ENCODE data around the gene FBXW7. TPM values are rescaled to one million over a fixed set of nuclear protein-coding genes. Genes with fewer than 3 reads are reported as not detected.

FBXW7 gene
- total RNA-seq, 4 donors from 2014 or later = 63.1 to 97.6 (median 70.7) TPM

DNA sequence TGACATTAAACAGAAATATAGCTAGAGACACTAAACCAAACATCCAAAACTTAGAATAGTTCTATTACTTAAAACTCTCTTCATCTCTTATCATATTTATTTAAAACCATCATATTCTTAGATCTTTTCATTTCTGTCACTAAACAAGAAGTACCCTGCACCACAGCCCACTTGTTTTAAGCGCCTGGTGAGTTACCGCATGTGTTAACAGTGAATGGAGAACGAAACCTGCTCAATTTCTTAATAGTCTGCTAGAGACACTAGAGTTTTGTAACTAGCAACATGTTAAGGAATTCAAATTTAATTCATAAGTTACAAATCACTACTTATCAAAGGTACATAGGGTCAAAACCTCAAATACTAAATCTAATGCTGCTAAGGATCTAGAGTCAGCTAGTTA is 111.5 kb downstream of the FBXW7 start:
- Histone ChIP-seq H3K27me3 (no peaks in the 10 kb centered on the region), H3K36me3 (no peaks in the 10 kb centered on the region), H3K9me3 (no peaks in the 10 kb centered on the region), H3K4me1 (no peaks in the 10 kb centered on the region), H3K4me3 (no peak overlapping the region), H3K27ac (replicated peaks in 1 of 4) (no peak overlapping the region)
- 95% methylated on average over 3 of the region's 3 CpGs for WGBS
- no peak for DNase-seq (ENCODE audit: extremely low spot score)
- intact Hi-C loops (cut with DNase I) = no loop called here
- TF ChIP-seq, protein P1, sequence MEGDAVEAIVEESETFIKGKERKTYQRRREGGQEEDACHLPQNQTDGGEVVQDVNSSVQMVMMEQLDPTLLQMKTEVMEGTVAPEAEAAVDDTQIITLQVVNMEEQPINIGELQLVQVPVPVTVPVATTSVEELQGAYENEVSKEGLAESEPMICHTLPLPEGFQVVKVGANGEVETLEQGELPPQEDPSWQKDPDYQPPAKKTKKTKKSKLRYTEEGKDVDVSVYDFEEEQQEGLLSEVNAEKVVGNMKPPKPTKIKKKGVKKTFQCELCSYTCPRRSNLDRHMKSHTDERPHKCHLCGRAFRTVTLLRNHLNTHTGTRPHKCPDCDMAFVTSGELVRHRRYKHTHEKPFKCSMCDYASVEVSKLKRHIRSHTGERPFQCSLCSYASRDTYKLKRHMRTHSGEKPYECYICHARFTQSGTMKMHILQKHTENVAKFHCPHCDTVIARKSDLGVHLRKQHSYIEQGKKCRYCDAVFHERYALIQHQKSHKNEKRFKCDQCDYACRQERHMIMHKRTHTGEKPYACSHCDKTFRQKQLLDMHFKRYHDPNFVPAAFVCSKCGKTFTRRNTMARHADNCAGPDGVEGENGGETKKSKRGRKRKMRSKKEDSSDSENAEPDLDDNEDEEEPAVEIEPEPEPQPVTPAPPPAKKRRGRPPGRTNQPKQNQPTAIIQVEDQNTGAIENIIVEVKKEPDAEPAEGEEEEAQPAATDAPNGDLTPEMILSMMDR (IDR thresholded peaks at IDR 0.05) = no peak
- TF ChIP-seq EP300 (IDR thresholded peaks at IDR 0.05) (no peak), POLR2AphosphoS5 (IDR thresholded peaks at IDR 0.05) (no peak), POLR2A (IDR thresholded peaks at IDR 0.05; ENCODE audit: low read depth) (no peak)

DNA sequence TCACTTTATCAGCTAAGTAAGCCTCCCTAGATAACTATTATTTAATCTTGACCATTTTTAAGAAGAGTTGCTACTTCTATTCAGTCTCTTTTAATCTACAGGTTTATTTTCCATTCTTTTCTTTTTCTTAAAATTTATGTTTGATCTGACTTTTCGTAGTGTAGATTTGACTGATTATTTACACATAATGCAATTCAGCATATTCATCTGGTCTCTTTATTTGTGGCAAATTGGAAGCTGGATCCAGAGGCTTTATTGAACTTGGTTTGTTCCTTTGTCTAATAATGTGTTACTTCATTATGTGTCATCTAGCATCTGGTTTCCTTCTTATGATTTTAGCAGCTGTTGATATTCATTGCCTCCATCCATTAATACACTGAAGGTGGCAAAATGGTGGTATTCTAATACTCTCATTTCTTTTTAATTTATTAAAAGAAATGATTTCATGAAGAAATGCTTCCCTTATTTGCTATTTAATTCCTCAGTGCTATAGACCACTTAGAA is 113.0 kb downstream of the FBXW7 start:
- no peaks in the 10 kb centered on the region for H3K9me3 ChIP-seq
- H3K27ac ChIP-seq (replicated peaks in 1 of 4) = no peak overlapping the region
- TF ChIP-seq POLR2A (IDR thresholded peaks at IDR 0.05; ENCODE audit: low read depth) = no peak
- TF ChIP-seq, protein P1 (IDR thresholded peaks at IDR 0.05) = no peak
- TF ChIP-seq EP300 (IDR thresholded peaks at IDR 0.05) = no peak
- no peak for TF ChIP-seq POLR2AphosphoS5 (IDR thresholded peaks at IDR 0.05)
- H3K4me1 ChIP-seq = no peaks in the 10 kb centered on the region
- H3K4me3 ChIP-seq = no peak overlapping the region
- intact Hi-C loops (cut with DNase I) = no loop called here
- DNase-seq (ENCODE audit: extremely low spot score) = no peak
- no peaks in the 10 kb centered on the region for H3K36me3 ChIP-seq
- 91% methylated on average over 1 of the region's 1 CpG for WGBS
- no peaks in the 10 kb centered on the region for H3K27me3 ChIP-seq

DNA sequence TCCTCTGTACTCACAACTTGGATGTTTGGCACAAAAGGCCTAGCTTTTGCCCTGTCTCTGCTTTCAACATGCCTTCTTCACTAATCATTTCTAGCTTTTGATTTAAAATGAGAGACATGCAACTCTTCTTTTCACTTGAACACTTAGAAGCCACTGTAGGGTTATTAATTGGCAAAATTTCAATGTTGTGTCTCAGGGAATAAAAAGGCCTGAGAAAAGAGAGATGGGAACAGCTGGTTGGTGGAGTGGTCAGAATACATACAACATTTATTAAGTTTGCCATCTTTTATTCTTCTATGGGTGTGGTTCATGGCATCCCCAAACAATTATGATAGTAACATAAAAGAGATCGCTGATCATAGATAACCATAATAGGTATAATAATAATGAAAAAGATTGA is 114.3 kb downstream of the FBXW7 start:
- Histone ChIP-seq H3K4me3 (no peak overlapping the region), H3K27ac (replicated peaks in 1 of 4) (no peak overlapping the region), H3K27me3 (no peaks in the 10 kb centered on the region), H3K36me3 (no peaks in the 10 kb centered on the region), H3K4me1 (no peaks in the 10 kb centered on the region), H3K9me3 (no peaks in the 10 kb centered on the region)
- intact Hi-C loops (cut with DNase I) = no loop called here
- DNase-seq (ENCODE audit: extremely low spot score) = no peak
- TF ChIP-seq POLR2AphosphoS5 (IDR thresholded peaks at IDR 0.05) (no peak), POLR2A (IDR thresholded peaks at IDR 0.05; ENCODE audit: low read depth) (no peak), EP300 (IDR thresholded peaks at IDR 0.05) (no peak)
- TF ChIP-seq, protein P1 (IDR thresholded peaks at IDR 0.05) = no peak
- 100% methylated on average over 1 of the region's 1 CpG for WGBS

DNA sequence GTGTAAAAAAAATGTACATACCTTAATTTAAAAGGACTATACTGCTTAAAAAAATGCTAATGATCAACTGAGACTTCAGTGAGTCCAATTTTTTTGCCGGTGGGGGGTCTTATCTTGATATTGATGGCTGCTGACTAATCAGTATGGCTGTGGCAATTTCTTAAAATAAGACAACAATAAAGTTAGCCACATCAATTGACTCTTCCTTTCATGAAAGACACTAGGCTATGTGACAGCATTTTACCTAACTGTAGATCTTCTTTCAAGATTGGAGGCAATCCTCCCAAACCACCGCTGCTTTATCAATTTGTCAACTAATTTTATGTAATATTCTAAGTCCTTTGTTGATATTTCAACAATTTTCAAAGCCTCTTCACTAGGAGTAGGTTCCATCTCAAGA is 116.1 kb downstream of the FBXW7 start:
- DNase-seq (ENCODE audit: extremely low spot score) = no peak
- 94% methylated on average over 2 of the region's 2 CpGs for WGBS
- TF ChIP-seq EP300 (IDR thresholded peaks at IDR 0.05) = no peak
- no peak for TF ChIP-seq POLR2AphosphoS5 (IDR thresholded peaks at IDR 0.05)
- no peak for TF ChIP-seq POLR2A (IDR thresholded peaks at IDR 0.05; ENCODE audit: low read depth)
- TF ChIP-seq, protein P1 (IDR thresholded peaks at IDR 0.05) = no peak
- H3K4me3 ChIP-seq = no peak overlapping the region
- no peaks in the 10 kb centered on the region for H3K36me3 ChIP-seq
- intact Hi-C loops (cut with DNase I) = no loop called here
- H3K9me3 ChIP-seq = no peaks in the 10 kb centered on the region
- H3K27me3 ChIP-seq = no peaks in the 10 kb centered on the region
- no peak overlapping the region for H3K27ac ChIP-seq (replicated peaks in 1 of 4)
- peaks cover 0 to 4% (median 0%) of the 10 kb centered on the region in 4 donors for H3K4me1 ChIP-seq

DNA sequence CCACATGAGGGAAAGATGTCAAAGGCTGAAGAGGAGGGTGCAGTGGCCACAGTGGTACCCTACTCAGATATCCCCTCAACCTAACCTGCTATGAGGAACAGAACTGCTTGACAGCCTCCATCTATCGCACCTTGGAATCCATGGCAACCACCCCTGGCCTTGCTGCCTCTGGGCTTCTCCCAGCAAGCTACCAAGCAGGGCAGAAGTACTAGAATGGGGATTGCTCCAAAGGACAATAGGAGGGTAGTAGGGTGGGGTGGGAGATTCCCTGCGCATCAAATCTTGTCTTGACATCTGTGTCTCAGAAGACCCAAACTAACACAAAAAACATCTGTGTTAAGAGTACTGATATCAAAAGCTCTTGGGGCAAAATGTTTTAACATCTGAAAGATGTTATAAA is 118.2 kb downstream of the FBXW7 start:
- no peak overlapping the region for H3K27ac ChIP-seq (replicated peaks in 1 of 4)
- DNase-seq (ENCODE audit: extremely low spot score) = no peak
- no peak for TF ChIP-seq POLR2AphosphoS5 (IDR thresholded peaks at IDR 0.05)
- no peaks in the 10 kb centered on the region for H3K36me3 ChIP-seq
- no peaks in the 10 kb centered on the region for H3K9me3 ChIP-seq
- H3K27me3 ChIP-seq = no peaks in the 10 kb centered on the region
- no peak overlapping the region for H3K4me3 ChIP-seq
- intact Hi-C loops (cut with DNase I) = no loop called here
- peaks cover 0 to 4% (median 0%) of the 10 kb centered on the region in 4 donors for H3K4me1 ChIP-seq
- WGBS = 100% methylated on average over 2 of the region's 2 CpGs
